Measurements from ENCODE around the gene TKT. TPM values are rescaled to one million over a fixed set of nuclear protein-coding genes. Genes with fewer than 3 reads are reported as not detected.

TKT gene
- total and polyA plus RNA-seq, 2 of the 13 experiments (the other 11 are each of a cell fraction or from before 2014, with no cell fraction given) = 150 to 238 TPM

- TF ChIP-seq SNAPC5 (CRISPR knock-in tag; IDR thresholded peaks at IDR 0.05; ENCODE audit: borderline replicate concordance) = no peak
- peak; percentile 76; the same call in 1 of the 2 replicates for TF ChIP-seq MYC (CRISPR knock-in tag; IDR thresholded peaks at IDR 0.05; ENCODE audit: borderline replicate concordance)
- no peak for TF ChIP-seq ATF5 (CRISPR knock-in tag; IDR thresholded peaks at IDR 0.05; ENCODE audit: low read depth)
- TF ChIP-seq ZNF770 (CRISPR knock-in tag; IDR thresholded peaks at IDR 0.05) = no peak
- TF ChIP-seq ZKSCAN8 (CRISPR knock-in tag; IDR thresholded peaks at IDR 0.05; ENCODE audit: borderline replicate concordance) = no peak
- TF ChIP-seq ZBTB43 (CRISPR knock-in tag; conservative IDR thresholded peaks at IDR 0.05) = no peak
- TF ChIP-seq ZNF781 (CRISPR knock-in tag; IDR thresholded peaks at IDR 0.05; ENCODE audit: borderline replicate concordance, not compliant biosample characterization) = no peak
- TF ChIP-seq ARID5B (CRISPR knock-in tag; IDR thresholded peaks at IDR 0.05) = peak; percentile 48; the same call in 1 of the 2 replicates
- TF ChIP-seq U2AF1 (optimal IDR thresholded peaks at IDR 0.05; ENCODE audit: low read depth, low read length) = no peak
- no peak for TF ChIP-seq ZBTB46 (CRISPR knock-in tag; IDR thresholded peaks at IDR 0.05; ENCODE audit: borderline replicate concordance)
- TF ChIP-seq ZNF136 (CRISPR knock-in tag; IDR thresholded peaks at IDR 0.05; ENCODE audit: low read depth) = no peak
- peak; percentile 61; the same call in 1 of the 2 replicates for TF ChIP-seq ZNF121 (CRISPR knock-in tag; IDR thresholded peaks at IDR 0.05)
- 0 out of 2 replicates have a peak, but pooled peaks have one; percentile 18 for TF ChIP-seq MED1 (CRISPR knock-in tag; IDR thresholded peaks at IDR 0.05)
- no peak for TF ChIP-seq CC2D1A (CRISPR knock-in tag; IDR thresholded peaks at IDR 0.05)
- peak; percentile 48; the same call in 1 of the 2 replicates for TF ChIP-seq ZFY (CRISPR knock-in tag; IDR thresholded peaks at IDR 0.05)
- TF ChIP-seq ZSCAN31 (CRISPR knock-in tag; IDR thresholded peaks at IDR 0.05; ENCODE audit: low read depth) = no peak
Observed at GRCh38 chr3:53219895-53220483, 35.8 kb downstream of the TKT start (continued).
